DOHH2 (cell line): ENCODE data around the gene KMT2D.

Experiments
- CTCF ChIP-seq: fragments of 200-600 bp; sonication (generic); IDR thresholded peaks from one replicate; pipeline ENCODE4 v1.5.1; 2014; ENCODE audit warnings: antibody characterized with exemption, mild to moderate bottlenecking, low read depth, low read length; ENCODE audit not compliant: poor library complexity, severe bottlenecking
- EZH2phosphoT487 ChIP-seq: fragments of 200-600 bp; sonication (generic); IDR thresholded peaks from 2 replicates; pipeline ENCODE4 v1.6.1; 2017; ENCODE audit warnings: borderline replicate concordance, mild to moderate bottlenecking, antibody characterized with exemption, low read length, moderate library complexity, mixed read lengths

- TF ChIP-seq CTCF (no peak), EZH2phosphoT487 (no peak)
Measured at GRCh38 chr12:49068879-49069506, 8.4 kb upstream of the KMT2D start.
